Esophagus muscularis mucosa (tissue), 3 donors: ENCODE data around the gene CDHR5.

ENCODE experiments used
- CTCF ChIP-seq, 3 experiments: fragments of 200-600 bp in 2 of 3; fragments of 450-650 bp in 1 of 3; sonication (generic) in 2 of 3; IDR thresholded peaks; one replicate each; pipeline ENCODE4 v1.5.1; 2017 to 2019; ENCODE audit warnings: antibody characterized with exemption in 3 of 3, mild to moderate bottlenecking in 2 of 3, moderate library complexity in 1 of 3
- EP300 ChIP-seq: sonication (generic); formaldehyde crosslinking; IDR thresholded peaks from one replicate; pipeline ENCODE4 v1.6.1; 2017; ENCODE audit warnings: antibody characterized with exemption

DNA sequence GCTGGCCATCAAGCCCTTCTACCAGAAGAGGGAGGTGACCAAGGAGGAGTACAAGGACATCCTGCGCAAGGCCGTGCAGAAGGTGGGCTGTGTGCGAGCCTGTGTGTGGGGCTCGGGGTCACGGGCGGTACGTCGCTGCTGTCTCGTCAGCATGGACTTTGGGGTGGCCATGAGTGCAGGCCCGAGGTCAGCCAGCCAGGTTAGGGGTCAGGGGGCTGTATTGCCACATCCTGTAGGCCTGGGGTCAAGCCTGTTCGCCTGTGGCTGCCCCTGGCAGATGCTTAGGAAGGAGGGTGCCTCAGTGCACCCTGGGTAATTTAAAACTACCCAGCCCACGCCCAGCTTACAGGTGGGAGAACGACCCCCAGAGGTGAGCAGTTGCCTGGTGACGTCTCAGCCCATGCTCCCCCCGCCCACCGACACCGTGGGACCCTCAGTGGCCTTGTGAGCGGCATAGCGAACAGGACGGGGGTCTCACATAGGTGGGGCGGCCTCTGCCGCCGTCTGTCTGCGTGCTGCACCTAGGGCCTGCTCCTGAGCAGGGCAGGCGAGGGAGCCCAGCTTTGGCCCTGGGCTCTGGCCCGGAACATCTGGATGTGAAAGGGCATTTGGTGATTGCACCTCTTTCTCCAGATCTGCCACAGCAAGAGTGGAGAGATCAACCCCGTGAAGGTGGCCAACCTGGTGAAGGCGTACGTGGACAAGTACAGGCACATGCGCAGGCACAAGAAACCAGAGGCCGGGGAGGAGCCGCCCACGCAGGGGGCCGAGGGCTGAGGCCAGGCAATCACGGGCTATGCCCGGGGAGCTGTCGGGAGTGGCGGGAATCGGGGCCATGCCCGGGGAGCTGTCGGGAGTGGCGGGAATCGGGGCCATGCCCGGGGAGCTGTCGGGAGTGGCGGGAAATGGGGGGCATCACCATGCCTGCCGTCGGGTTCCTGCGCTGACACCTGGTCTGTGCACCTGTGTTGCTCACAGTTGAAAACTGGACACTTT, 13.5 kb downstream of the CDHR5 start:
- no peak for TF ChIP-seq CTCF (IDR thresholded peaks at IDR 0.05)
- TF ChIP-seq EP300: no peak
